ENCODE results near the gene TEX22.

TEX22 gene

DNA sequence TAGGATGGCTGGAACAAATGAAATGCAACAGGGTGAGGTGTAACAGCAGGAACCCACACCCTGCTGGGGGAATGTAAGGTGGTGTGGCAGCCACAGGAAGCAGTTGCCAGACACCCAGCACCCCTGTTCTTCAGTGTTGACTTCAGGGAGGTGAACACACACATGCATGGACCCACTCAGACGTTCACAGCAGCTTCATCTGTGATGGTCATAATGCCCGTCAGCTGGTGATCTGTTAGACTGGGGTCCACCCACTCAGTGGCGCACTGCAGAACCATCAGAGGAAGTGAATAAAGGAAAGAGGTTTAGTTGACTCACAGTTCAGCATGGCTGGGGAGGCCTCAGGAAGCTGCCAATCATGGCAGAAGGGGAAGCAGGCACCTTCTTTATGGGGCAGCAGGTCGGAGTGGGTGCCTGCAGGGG lies 22.7 kb upstream of the TEX22 start:
- Histone ChIP-seq H3K9me2 (replicated peaks; ENCODE audit: insufficient read depth, low read length) (no peaks in the 10 kb centered on the region), H3K27ac (ENCODE audit: low read length) (no peak overlapping the region), H4K20me1 (ENCODE audit: insufficient read depth, low read length) (no peaks in the 10 kb centered on the region), H3K4me3 (ENCODE audit: low read length) (no peak overlapping the region), H3K4me1 (ENCODE audit: low read length) (no peaks in the 10 kb centered on the region), H3K4me2 (ENCODE audit: low read depth, low read length) (no peak overlapping the region), H3K27me3 (replicated peaks; ENCODE audit: insufficient read depth, low read length) (no peaks in the 10 kb centered on the region), H3K9me3 (replicated peaks; ENCODE audit: insufficient read depth, low read length) (no peaks in the 10 kb centered on the region), H2AFZ (ENCODE audit: low read length) (no peak overlapping the region), H3K36me3 (replicated peaks; ENCODE audit: insufficient read depth, low read length) (no peaks in the 10 kb centered on the region), H3K9ac (ENCODE audit: low read length) (no peak overlapping the region), H3K79me2 (ENCODE audit: low read length) (no peaks in the 10 kb centered on the region), H3F3A (ENCODE audit: insufficient read depth, low read length) (no peaks in the 10 kb centered on the region)
- TF ChIP-seq, protein P1, sequence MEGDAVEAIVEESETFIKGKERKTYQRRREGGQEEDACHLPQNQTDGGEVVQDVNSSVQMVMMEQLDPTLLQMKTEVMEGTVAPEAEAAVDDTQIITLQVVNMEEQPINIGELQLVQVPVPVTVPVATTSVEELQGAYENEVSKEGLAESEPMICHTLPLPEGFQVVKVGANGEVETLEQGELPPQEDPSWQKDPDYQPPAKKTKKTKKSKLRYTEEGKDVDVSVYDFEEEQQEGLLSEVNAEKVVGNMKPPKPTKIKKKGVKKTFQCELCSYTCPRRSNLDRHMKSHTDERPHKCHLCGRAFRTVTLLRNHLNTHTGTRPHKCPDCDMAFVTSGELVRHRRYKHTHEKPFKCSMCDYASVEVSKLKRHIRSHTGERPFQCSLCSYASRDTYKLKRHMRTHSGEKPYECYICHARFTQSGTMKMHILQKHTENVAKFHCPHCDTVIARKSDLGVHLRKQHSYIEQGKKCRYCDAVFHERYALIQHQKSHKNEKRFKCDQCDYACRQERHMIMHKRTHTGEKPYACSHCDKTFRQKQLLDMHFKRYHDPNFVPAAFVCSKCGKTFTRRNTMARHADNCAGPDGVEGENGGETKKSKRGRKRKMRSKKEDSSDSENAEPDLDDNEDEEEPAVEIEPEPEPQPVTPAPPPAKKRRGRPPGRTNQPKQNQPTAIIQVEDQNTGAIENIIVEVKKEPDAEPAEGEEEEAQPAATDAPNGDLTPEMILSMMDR (IDR thresholded peaks at IDR 0.05; ENCODE audit: low read length): no peak
- TF ChIP-seq EZH2phosphoT487 (IDR thresholded peaks at IDR 0.05; ENCODE audit: low read length) (no peak), EZH2 (optimal IDR thresholded peaks at IDR 0.05; ENCODE audit: low read depth, low read length) (no peak)
- DNase-seq: no peak

DNA sequence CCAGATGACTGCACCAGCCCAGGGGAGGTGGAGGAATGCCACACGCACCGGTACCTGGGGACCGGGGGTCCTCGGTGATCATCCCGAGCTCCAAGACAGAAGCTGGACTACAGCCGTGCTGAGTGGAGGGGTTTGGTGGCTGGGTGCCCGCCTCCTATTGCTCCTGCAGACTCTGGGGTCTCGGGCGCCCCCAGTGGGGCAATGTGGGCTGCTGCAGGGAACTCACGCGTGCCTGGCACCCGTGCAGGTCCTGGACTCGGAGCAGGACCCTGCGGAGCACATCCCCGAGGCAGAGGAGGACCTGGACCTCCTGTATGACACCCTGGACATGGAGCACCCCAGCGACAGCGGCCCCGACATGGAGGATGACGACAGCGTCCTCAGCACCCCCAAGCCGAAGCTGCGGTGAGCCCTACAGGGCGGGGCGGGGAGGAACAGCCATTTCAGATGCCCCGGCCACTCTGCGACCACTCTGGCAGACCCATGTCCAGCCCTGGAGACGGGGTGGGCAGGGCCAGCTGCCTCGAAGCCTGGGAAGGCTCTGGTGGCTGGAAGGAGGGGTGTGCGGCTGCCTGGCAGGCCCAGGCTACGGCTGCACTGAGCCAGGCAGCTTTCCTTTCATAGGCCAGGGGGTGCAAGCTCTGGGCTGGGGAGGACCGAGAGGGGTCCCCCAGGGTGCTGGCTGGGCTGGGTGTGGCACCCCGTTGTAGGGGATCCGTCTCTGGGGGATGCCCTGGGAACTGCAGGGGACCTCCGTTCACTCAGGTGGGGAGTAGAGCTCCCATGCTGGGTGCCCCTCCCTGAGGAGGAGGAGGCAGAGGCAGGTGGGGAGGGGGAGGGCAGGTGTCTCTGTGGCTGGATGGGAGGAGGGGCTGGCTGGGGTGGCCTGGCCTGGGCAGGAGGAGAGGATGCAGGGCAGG lies 21.6 kb upstream of the TEX22 start:
- Histone ChIP-seq H3K9me2 (replicated peaks; ENCODE audit: insufficient read depth, low read length) (no peaks in the 10 kb centered on the region), H4K20me1 (ENCODE audit: insufficient read depth, low read length) (no peaks in the 10 kb centered on the region), H3K36me3 (replicated peaks; ENCODE audit: insufficient read depth, low read length) (no peaks in the 10 kb centered on the region), H3K27ac (ENCODE audit: low read length) (no peak overlapping the region), H3K4me3 (ENCODE audit: low read length) (no peak overlapping the region), H3K4me1 (ENCODE audit: low read length) (no peaks in the 10 kb centered on the region), H3K79me2 (ENCODE audit: low read length) (no peaks in the 10 kb centered on the region), H3K9ac (ENCODE audit: low read length) (no peak overlapping the region), H3F3A (ENCODE audit: insufficient read depth, low read length) (no peaks in the 10 kb centered on the region), H3K27me3 (replicated peaks; ENCODE audit: insufficient read depth, low read length) (no peaks in the 10 kb centered on the region), H3K9me3 (replicated peaks; ENCODE audit: insufficient read depth, low read length) (no peaks in the 10 kb centered on the region), H3K4me2 (ENCODE audit: low read depth, low read length) (no peak overlapping the region), H2AFZ (ENCODE audit: low read length) (no peak overlapping the region)
- no peak for DNase-seq
- TF ChIP-seq, protein P1 (IDR thresholded peaks at IDR 0.05; ENCODE audit: low read length): no peak
- no peak for TF ChIP-seq EZH2phosphoT487 (IDR thresholded peaks at IDR 0.05; ENCODE audit: low read length)
- no peak for TF ChIP-seq EZH2 (optimal IDR thresholded peaks at IDR 0.05; ENCODE audit: low read depth, low read length)

DNA sequence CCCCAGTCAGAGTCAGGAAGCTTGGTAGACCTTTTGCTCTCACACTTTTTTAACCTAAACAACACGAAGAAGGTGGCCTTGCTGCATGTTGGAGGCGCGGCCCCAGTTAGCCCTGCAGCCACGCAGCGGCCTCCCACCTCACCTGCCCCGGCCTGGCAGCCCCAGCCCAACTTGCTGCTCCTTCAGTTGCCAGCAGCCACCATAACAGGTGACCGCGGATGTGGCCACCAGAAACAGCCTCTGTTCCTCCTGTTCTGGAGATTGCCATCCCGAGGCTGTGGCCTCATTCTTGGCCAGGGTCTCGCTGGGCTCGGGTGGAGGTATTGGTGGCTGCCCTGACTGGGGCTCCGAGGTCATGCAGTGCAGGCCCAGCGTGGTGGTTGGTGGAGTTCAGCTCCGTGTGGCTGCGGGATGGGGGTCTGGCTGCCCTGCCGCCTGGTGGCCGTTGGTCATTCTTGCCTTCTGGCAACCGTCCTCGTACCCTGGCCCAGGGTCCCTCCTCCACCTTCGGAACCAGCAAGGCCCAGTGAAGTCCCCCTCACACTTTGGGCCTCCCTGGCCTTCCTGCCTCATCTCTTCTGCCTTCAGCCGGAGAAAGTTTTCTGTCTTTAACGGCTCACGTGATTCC lies 20.7 kb upstream of the TEX22 start:
- Histone ChIP-seq H3K9ac (ENCODE audit: low read length) (no peak overlapping the region), H4K20me1 (ENCODE audit: insufficient read depth, low read length) (no peaks in the 10 kb centered on the region), H3K27me3 (replicated peaks; ENCODE audit: insufficient read depth, low read length) (no peaks in the 10 kb centered on the region), H3K9me2 (replicated peaks; ENCODE audit: insufficient read depth, low read length) (no peaks in the 10 kb centered on the region), H3F3A (ENCODE audit: insufficient read depth, low read length) (no peaks in the 10 kb centered on the region), H3K36me3 (replicated peaks; ENCODE audit: insufficient read depth, low read length) (no peaks in the 10 kb centered on the region), H3K4me2 (ENCODE audit: low read depth, low read length) (no peak overlapping the region), H3K4me3 (ENCODE audit: low read length) (no peak overlapping the region), H3K79me2 (ENCODE audit: low read length) (no peaks in the 10 kb centered on the region), H3K4me1 (ENCODE audit: low read length) (no peaks in the 10 kb centered on the region), H3K27ac (ENCODE audit: low read length) (no peak overlapping the region), H2AFZ (ENCODE audit: low read length) (no peak overlapping the region), H3K9me3 (replicated peaks; ENCODE audit: insufficient read depth, low read length) (no peaks in the 10 kb centered on the region)
- TF ChIP-seq EZH2 (optimal IDR thresholded peaks at IDR 0.05; ENCODE audit: low read depth, low read length) (no peak), EZH2phosphoT487 (IDR thresholded peaks at IDR 0.05; ENCODE audit: low read length) (no peak)
- no peak for DNase-seq

All from MM.1S (cell line).